PC-3 (cell line): Measurements from ENCODE around the gene CDH4. TPM values are rescaled to one million over a fixed set of nuclear protein-coding genes. Genes with fewer than 3 reads are reported as not detected.

Source experiments
- ATAC-seq: fragments of 200-7000 bp; cut with Tn5 transposase; 2 replicates; pipeline ENCODE4 v1.9.1; 2020; ENCODE audit warnings: mild to moderate bottlenecking, moderate library complexity
- BruUV-seq: library from RNA; stranded (reverse); fragments of 400-500 nt; replicated peaks from 2 replicates; lab custom pipeline; 2021; lab: Mats Ljungman, UMichigan
- CTCF ChIA-PET: fragments of 300-600 bp; sonication (Branson Sonifier 250); formaldehyde crosslinking; loops from one replicate; lab custom pipeline; 2022; ENCODE audit warnings: antibody characterized with exemption; lab: Charles Lee
- POLR2A ChIA-PET: fragments of 300-600 bp; sonication (Branson Sonifier 250); formaldehyde crosslinking; loops from one replicate; lab custom pipeline; 2022; ENCODE audit warnings: antibody characterized with exemption; ENCODE audit not compliant: unreplicated experiment; lab: Charles Lee
- DNase-seq: peaks from one replicate; pipeline ENCODE4 v3.0.0-alpha.2; 2015
- H2AFZ ChIP-seq: fragments of 300-600 bp; sonication (generic); 2 replicates; pipeline ENCODE4 v1.6.0; 2016; ENCODE audit warnings: antibody characterized with exemption, low read length
- H3F3A ChIP-seq: fragments of 300-600 bp; sonication (generic); one replicate; pipeline ENCODE4 v1.6.0; 2017; ENCODE audit warnings: antibody characterized with exemption, low read length, control low read depth, mild to moderate bottlenecking; ENCODE audit not compliant: unreplicated experiment
- H3K27ac ChIP-seq: fragments of 300-600 bp; sonication (generic); 2 replicates; pipeline ENCODE4 v1.5.1; 2016; ENCODE audit warnings: mild to moderate bottlenecking, low read length
- H3K27me3 ChIP-seq: fragments of 300-600 bp; sonication (generic); 2 replicates; pipeline ENCODE4 v1.6.1; 2016; ENCODE audit warnings: low read length, mixed read lengths
- H3K36me3 ChIP-seq: fragments of 300-600 bp; sonication (generic); 2 replicates; pipeline ENCODE4 v1.6.1; 2016; ENCODE audit warnings: low read depth, mixed run types, low read length, mixed read lengths
- H3K4me1 ChIP-seq: fragments of 300-600 bp; sonication (generic); 2 replicates; pipeline ENCODE4 v1.5.1; 2016; ENCODE audit warnings: low read length; ENCODE audit not compliant: insufficient read depth
- H3K4me2 ChIP-seq: fragments of 300-600 bp; sonication (generic); 2 replicates; pipeline ENCODE4 v1.6.0; 2016; ENCODE audit warnings: low read length
- H3K4me3 ChIP-seq: fragments of 300-600 bp; sonication (generic); 2 replicates; pipeline ENCODE4 v1.5.1; 2016; ENCODE audit warnings: mild to moderate bottlenecking, low read length, mixed read lengths
- H3K79me2 ChIP-seq: fragments of 300-600 bp; sonication (generic); 2 replicates; pipeline ENCODE4 v1.6.1; 2017; ENCODE audit warnings: low read length, mixed read lengths
- H3K9ac ChIP-seq: fragments of 300-600 bp; sonication (generic); 2 replicates; pipeline ENCODE4 v1.6.0; 2016; ENCODE audit warnings: mild to moderate bottlenecking, low read length
- H3K9me2 ChIP-seq: fragments of 300-600 bp; sonication (generic); replicated peaks from 2 replicates; pipeline ENCODE4 v1.6.1; 2016; ENCODE audit warnings: mixed run types, low read length, mixed read lengths
- H3K9me3 ChIP-seq: fragments of 300-600 bp; sonication (generic); 2 replicates; pipeline ENCODE4 v1.6.1; 2016; ENCODE audit warnings: low read length, mixed read lengths
- H4K20me1 ChIP-seq: fragments of 300-600 bp; sonication (generic); 2 replicates; pipeline ENCODE4 v1.6.1; 2016; ENCODE audit warnings: low read length, mixed read lengths
- CTCF ChIP-seq: fragments of 300-600 bp; sonication (generic); conservative IDR thresholded peaks from 2 replicates; pipeline ENCODE4 v1.5.1; 2017; ENCODE audit warnings: antibody characterized with exemption, low read depth, mild to moderate bottlenecking, low read length
- EZH2 ChIP-seq: fragments of 300-600 bp; sonication (generic); IDR thresholded peaks from one replicate; pipeline ENCODE4 v1.6.1; 2017; ENCODE audit warnings: antibody characterized with exemption, mild to moderate bottlenecking, low read length; ENCODE audit not compliant: unreplicated experiment
- EZH2phosphoT487 ChIP-seq: fragments of 300-600 bp; sonication (generic); IDR thresholded peaks from 2 replicates; pipeline ENCODE4 v1.6.1; 2018; ENCODE audit warnings: mild to moderate bottlenecking, antibody characterized with exemption, low read length, borderline replicate concordance
- intact Hi-C: fragments of 100-400 bp; cut with micrococcal nuclease; formaldehyde crosslinking; loops from 2 replicates; pipeline ENCODE4 v1.9.0; 2023
- total RNA-seq: library from RNA; depleted of rRNA; stranded (reverse); fragments of >200 nt; gene quantifications from 2 replicates; pipeline ENCODE4 v1.2.3, GENCODE V29; 2014

Gene CDH4
- total RNA-seq, 1 experiment from 2014 or later = not detected

GRCh38 chr20:61385296-61385695 lies 133.2 kb downstream of the CDH4 start:
- no peaks in the 10 kb centered on the region for H3K4me1 ChIP-seq
- no peaks in the 10 kb centered on the region for H3K36me3 ChIP-seq

GRCh38 chr20:61385731-61386130 lies 133.7 kb downstream of the CDH4 start:
- CTCF ChIA-PET = no interaction called here

More at GRCh38 chr20:61385296-61385695, 133.2 kb downstream of the CDH4 start:
- no TSS peak for BruUV-seq
- H3K9me2 ChIP-seq = no peaks in the 10 kb centered on the region
- no peak overlapping the region for H3K4me3 ChIP-seq
- H3K79me2 ChIP-seq = no peaks in the 10 kb centered on the region
- H3K27ac ChIP-seq = no peak overlapping the region
- H4K20me1 ChIP-seq = no peaks in the 10 kb centered on the region
- TF ChIP-seq EZH2phosphoT487 (no peak), EZH2 (no peak), CTCF (no peak)
- H3K9ac ChIP-seq = no peak overlapping the region
- no peak overlapping the region for H3K4me2 ChIP-seq
- no peaks in the 10 kb centered on the region for H3K27me3 ChIP-seq
- H2AFZ ChIP-seq = no peak overlapping the region
- DNase-seq = no peak
- POLR2A ChIA-PET = no interaction called here
- CTCF ChIA-PET = no interaction called here
- no peaks in the 10 kb centered on the region for H3K9me3 ChIP-seq
- no peaks in the 10 kb centered on the region for H3F3A ChIP-seq
- ATAC-seq = no peak
- intact Hi-C loops = no loop called here

More at GRCh38 chr20:61385731-61386130, 133.7 kb downstream of the CDH4 start:
- no peaks in the 10 kb centered on the region for H4K20me1 ChIP-seq
- intact Hi-C loops = no loop called here
- no peaks in the 10 kb centered on the region for H3K9me3 ChIP-seq
- no peak for DNase-seq
- H3F3A ChIP-seq = no peaks in the 10 kb centered on the region
- no peaks in the 10 kb centered on the region for H3K36me3 ChIP-seq
- ATAC-seq = no peak
- no peak overlapping the region for H3K4me2 ChIP-seq
- H2AFZ ChIP-seq = no peak overlapping the region
- no peaks in the 10 kb centered on the region for H3K9me2 ChIP-seq
- no peaks in the 10 kb centered on the region for H3K79me2 ChIP-seq
- POLR2A ChIA-PET = no interaction called here
- no peak overlapping the region for H3K27ac ChIP-seq
- no peak for TF ChIP-seq CTCF
- TF ChIP-seq EZH2phosphoT487 = no peak
- no peak for TF ChIP-seq EZH2
- no peak overlapping the region for H3K4me3 ChIP-seq
- no peaks in the 10 kb centered on the region for H3K4me1 ChIP-seq
- H3K9ac ChIP-seq = no peak overlapping the region
- BruUV-seq = no TSS peak
- no peaks in the 10 kb centered on the region for H3K27me3 ChIP-seq
